T-helper 2 cell (primary cell): ENCODE results near the gene OR4D9.
"Not testable (repeated sequence)": the region's sequence is repeated elsewhere in the genome, so short reads cannot be mapped to it uniquely, and the experiment has no call there.

ENCODE experiments used
- DNase-seq, 5 experiments: peaks; one replicate each; pipeline versions ENCODE4 v3.0.0 to v3.0.0-alpha.2; 2012 to 2022
- total RNA-seq, 2 donors: gene quantifications; one replicate each; lab custom pipeline; 2026; lab: John Stamatoyannopoulos, UW

Gene OR4D9
- 0 reads per million in 2 donors for total RNA-seq

GRCh38 chr11:59510941-59511589, at the start of gene OR4D9:
Gene OR4D9 (plus strand): TSS chr11:59511539. CDS start chr11:59514913, 3,374 bp downstream.
- DNase-seq = peak in 1 of 5 experiments; percentile 19

DNA sequence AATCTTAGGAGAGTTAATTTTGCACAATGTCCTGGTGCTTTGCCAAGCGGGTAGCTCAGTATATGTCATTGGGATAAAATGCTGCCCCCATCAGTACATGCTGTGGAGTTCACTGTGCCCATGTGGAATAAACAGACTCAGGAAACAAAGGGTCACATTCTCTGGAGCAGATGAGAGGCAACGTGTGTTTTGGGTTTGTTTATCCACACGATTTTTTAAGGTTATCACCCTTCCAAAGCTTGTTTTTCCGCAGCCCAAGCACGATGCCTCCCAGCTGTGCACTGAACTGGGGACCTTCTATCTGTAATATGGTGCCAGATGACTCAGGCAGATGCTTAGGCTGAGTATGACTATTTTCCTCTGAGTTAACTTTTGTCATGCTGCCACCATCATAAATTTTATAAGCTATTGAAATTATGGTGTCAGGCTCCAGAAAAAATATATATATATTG, 48.1 kb upstream of the OR4D9 start:
- no peak for DNase-seq

- no peak for DNase-seq
These were observed 38.3 kb upstream of the OR4D9 start, which contains the start of gene OR4D10 for GRCh38 chr11:59473015-59473414. Gene OR4D10 (plus strand): TSS chr11:59473315. CDS start chr11:59477430, 4,115 bp downstream.

- no peak for DNase-seq
These were observed 36.2 kb upstream of the OR4D9 start for GRCh38 chr11:59475176-59475575.

DNA sequence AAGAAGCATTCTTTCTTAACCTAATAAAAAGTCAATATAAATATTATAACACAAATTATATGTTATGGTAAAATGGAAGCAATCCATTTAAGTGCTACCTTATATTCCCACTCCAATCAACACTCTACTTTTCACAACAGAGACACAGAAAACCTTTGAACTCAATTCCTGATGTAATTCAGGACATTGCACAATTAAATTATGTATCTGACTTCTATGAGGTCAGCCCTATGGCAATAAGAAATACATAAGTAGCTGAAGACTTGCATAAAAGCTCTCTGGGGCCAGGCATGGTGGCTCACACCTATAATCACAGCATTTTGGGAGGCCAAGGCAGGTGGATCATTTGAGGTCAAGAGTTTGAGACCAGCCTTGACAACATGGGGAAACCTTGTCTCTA, 31.4 kb upstream of the OR4D9 start:
- no peak for DNase-seq

DNA sequence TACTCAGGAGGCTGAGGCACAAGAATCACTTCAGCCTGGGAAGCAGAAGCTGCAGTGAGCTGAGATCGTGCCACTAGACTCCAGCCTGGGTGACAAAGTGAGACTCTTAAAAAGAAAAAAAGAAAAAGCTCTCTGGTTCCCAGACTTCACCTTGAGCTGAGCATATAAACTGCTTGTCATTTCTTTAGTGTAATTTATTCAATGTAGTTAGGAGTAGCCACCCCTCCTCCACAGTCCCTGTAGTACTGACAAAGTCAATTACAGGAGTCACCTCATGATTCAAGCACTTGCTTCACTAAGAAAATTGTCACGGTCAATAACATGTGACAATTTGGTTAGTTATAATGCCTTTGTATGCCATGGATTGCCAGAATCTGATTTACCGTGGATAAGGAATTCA, 31.0 kb upstream of the OR4D9 start:
- DNase-seq = no peak

- no peak for DNase-seq
These were observed 9.4 kb upstream of the OR4D9 start for GRCh38 chr11:59501931-59502330.

DNA sequence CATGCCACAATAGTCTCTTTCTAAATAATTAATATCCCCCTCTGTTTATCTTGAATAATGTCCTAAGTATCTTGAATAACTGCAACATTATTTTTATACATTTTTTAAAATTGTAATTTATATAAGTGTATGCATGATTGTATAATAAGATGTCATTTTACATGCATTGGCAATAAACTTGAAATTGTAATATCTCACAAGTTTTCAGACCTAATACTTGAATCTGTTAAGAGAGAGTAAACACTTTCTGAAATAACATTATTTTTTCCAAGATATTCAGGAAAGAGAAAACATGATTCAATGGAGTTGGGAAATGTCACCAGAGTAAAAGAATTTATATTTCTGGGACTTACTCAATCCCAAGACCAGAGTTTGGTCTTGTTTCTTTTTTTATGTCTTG, 8.1 kb upstream of the OR4D9 start, which contains the start of gene OR4D11:
TSS of gene OR4D11 (plus strand) at position 301 of the 400 bp plus-strand sequence. CDS start at position 301, 0 bp downstream.
- DNase-seq = no peak

DNA sequence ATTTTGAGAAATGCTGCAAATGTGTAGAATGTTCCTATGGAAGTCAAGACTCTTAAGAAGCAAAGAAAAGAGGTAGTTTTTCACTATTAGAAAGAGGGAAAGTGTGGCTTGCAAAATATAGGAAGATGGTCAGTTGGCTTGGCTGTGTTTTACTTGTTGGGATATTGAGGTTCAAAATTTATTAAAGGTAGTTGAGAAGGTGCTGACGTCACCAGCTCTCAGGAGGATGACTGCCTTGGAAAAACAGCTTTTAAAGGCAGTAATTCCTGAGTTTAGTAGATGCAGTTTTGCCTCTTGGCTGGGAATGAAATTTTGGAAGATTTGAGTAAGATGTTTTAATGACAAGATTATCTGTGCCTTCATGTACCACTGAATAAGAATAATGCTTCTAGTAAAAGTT, 336 bp downstream of the OR4D9 start:
- no peak for DNase-seq

DNA sequence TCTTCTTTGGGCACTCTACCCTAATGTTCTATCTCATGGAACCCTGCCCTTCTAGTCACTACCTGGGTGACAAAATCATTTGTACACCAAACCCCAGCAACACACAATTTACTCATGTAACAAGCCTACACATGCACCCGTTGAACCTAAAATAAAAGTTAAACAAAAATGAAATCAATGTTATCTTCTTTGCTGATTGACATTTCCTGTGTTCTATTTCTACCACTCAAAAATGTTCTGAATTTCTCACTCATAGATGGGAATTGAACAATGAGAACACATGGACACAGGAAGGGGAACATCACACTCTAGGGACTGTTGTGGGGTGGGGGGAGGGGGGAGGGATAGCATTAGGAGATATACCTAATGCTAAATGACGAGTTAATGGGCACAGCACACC, 8.8 kb downstream of the OR4D9 start:
- not testable (repeated sequence) for DNase-seq

GRCh38 chr11:59520741-59521140, 9.4 kb downstream of the OR4D9 start:
- no peak for DNase-seq

DNA sequence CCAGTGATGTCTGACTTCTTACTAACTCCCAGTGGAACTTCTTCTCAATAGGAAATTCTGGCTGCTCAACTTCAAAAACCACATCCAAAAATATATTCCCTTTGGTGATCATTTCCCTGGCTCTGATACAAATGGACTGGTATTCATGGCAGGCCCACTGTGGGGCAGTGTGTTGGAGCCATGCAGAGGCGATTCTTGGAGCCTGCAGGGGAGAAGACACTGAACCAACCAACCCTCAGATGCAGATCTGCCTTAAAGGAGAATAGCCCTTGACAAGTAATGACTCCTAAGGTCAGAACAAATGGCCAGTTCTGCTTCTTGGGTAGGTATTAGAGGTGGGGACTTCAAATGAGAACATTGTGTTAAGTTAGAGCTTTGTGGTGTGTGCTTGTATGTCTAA, 12.2 kb downstream of the OR4D9 start:
- no peak for DNase-seq

DNA sequence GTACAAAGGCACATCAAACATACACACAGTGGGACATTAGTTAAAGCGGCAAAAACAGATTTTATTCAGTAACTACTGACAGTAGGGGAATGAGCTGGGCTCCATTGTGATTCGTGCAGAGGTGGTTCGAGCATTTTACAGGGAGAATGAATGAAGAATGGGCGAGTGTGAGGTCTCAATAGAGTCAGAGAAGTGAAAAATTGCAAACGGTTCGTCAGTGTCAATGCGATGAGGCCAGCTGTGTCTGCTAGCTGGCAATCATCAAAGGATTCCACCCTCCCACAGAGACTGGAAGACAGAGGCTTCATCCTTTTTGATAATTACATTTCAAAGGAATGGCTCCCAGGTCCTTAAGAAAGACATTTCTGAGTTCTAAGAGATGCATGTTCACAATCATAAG, 17.4 kb downstream of the OR4D9 start:
- DNase-seq = no peak

DNA sequence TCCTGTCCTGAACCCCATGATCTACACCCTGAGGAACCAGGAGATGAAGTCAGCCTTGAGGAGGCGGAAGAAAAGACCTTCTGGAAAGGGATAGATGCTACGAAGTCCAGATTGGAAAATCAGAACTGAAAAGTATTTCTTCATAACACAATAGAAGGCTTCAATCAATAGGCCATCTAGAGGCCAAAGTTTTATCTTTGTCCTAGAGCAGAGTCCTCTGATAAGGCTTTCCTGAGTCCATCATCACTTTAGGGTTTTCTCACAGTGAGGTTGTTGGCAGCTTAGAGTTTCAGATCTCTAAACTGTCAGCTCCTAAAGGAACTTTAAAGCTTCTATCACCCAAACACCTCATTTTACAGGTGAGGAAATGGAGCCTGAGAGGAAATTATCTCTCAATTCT, 21.3 kb downstream of the OR4D9 start:
- DNase-seq = no peak

DNA sequence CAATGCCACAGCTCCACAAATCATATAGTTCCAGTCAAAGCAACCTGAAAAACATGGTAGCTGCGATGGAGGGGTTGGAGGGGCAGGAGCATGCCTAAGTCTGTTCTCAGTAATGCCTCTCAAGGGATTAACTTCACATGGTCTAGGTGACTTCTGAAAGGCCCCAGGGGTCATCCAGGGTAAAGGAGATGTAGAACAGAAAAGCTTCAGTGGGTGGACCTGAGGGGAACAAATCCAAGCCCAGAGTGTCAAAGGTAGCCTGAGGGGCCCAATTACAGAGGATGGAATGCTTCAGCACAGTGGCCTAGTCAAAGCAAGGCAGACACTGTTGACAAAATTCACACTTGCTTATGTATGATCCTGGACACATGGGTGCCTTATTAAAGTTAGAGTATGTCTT, 23.3 kb downstream of the OR4D9 start:
- DNase-seq = no peak

DNA sequence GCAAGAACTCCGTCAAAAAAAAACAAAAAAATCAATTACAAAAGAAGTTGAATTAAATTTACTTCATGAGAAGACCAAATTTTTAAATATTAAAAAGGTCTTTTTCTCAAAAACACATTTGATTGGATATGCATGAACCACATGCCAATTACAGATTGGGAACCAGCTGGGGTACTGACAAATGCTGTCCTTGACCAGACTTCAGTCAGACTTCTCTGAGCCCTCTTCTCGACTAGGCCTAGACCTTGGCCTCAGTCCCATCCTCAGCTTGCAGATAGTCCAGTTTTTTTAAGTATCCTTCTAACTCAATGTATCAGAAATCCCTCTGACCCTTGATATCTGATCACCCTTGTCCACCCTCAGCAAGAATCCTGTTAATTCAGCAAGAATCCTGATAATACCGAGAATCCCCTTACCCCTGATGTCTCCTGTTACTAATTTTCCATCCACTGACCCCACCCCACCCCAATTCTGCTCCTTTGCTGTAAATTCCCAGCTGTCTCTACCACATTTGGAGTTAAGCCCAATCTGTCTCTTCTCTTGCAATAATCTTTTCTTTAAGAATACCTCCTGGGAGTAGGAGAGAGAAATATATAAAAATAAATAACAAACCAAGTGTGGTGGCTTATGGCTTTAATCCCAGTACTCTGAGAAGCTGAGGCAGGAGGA, 30.9 kb downstream of the OR4D9 start:
- no peak for DNase-seq

- not testable (repeated sequence) for DNase-seq
These were observed 32.4 kb downstream of the OR4D9 start for GRCh38 chr11:59543713-59544112.

GRCh38 chr11:59544869-59545178, 33.5 kb downstream of the OR4D9 start:
- DNase-seq = no peak

- DNase-seq = no peak
These were observed 34.1 kb downstream of the OR4D9 start for GRCh38 chr11:59545179-59546020.

DNA sequence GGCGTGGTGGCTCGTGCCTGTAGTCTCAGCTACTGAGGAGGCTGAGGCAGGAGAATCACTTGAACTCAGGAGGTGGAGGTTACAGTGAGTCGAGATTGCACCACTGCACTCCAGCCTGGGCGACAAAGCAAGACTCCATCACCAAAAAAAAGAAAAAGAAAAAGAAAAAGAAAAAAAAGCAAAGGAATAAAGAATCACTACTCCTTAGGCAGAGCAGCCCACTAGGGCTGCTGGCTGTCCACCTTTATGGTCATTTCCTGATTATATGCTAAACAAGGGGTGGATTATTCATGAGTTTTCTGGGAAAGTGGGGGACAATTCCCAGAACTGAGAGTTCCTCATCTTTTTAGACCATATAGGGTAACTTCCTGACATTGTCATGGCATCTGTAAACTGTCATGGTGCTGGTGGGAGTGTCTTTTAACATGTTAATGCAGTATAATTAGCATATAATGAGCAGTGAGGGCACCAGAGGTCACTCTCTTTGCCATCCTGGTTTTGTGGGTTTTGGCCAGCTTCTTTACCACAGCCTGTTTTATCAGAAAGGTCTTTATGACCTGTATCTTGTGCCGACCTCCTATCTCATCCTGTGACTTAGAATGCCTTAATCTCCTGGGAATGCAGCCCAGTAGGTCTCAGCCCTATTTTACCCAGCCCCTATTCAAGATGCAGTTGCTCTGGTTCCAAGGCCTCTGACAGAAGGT, 36.4 kb downstream of the OR4D9 start:
- DNase-seq = not testable (repeated sequence)

DNA sequence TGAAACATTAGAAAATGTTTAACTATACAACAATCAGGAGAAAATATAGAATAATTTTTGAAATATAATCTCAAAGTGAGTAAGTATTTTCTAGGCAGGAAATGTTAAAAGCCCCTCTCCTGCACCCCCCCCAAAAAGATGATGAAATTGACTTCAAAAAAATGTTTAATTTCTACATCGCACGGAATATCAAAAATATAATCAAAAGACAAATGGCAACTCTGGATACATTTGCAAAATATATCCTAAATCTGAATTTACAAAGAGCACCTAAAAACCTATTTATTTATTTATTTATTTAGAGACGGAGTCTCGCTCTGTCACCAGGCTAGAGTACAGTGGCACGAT, 36.9 kb downstream of the OR4D9 start:
- DNase-seq = no peak

GRCh38 chr11:59550368-59550841, 39.1 kb downstream of the OR4D9 start:
- DNase-seq = peak; percentile 52 to 88 (median 79)
